ENCODE measurements around the gene MERTK.

MERTK gene

DNA sequence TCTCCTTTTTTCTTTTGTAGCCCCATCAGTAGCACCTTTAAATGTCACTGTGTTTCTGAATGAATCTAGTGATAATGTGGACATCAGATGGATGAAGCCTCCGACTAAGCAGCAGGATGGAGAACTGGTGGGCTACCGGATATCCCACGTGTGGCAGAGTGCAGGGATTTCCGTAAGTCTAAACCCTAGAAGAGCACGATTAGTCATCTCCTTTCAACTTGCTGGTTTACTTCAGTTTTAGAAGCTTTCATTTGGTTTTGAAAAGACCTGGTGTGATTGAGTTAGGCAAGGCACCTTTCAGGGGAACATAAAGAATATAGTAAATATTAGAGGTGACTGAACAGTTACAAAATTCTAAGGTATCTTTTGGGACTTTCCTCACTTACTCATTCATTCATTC is 84.4 kb downstream of the MERTK start:
- no peak for DNase-seq

DNA sequence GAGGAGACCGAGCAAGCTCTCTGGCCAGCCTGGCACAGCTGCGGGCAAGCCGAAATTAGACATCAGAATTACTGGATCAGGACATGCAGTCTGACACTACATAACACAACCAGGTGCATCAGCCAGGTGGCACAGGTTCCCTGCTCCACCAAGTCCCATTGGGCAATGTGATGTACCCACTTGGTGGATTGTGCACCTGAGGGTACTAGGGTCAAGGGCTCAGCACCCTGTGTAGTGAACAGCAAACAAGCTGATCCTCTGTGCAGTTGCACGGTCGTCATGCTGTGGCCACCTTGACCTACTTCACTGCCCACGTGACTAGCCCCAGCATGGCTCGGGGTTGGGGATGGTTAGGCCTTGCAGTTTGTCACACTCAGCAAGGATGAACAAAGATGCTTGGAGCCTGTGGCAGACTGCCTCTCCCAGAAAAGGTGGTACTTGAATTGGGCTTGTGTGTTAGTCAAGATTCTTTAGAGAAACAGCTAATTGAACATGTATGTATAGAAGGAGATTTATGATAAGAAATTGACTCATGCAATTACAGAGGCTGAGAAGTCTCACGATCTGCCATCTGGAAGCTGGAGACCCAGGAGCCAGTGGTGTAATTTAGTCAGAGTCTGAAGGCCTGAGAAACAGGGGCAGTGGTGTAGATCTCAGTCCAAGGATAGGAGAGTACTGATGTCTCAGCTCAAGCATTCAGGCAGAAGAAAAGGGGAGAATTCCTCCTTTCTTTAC is 85.2 kb downstream of the MERTK start:
- no peak for DNase-seq

DNA sequence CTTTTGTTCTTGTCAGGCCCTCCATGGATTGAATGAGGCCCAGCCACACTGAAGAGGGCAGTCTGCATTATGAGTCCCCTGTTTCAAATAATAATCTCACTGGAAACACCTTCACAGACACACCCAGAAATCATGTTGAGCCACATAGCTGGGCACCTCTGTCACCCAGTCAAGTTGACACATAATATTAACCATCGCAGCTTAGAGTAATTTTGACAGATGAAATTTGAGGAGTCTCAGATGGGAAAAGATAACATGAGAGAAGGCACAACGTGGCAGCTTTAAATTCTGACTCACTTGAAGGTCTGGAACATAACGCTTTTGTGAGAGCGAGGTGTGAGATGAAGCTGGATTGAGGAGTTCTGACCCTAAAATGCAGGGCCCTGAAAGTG is 85.8 kb downstream of the MERTK start:
- DNase-seq = no peak

DNA sequence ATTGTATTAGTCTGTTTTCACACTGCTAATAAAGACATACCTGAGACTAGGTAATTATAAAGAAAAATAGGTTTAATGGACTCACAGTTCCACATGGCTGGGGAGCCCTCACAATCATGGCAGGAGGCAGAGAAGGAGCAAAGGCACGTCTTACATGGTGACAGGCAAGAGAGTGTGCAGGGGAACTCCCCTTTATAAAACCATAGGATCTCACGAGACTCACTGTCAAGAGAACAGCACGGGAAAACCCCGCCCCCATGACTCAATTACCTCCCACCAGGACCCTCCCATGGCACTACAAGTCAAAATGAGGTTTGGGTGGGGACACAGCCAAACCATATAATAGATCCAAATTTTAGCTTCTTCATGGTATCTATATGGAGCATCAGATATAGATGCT is 87.1 kb downstream of the MERTK start:
- DNase-seq = no peak

DNA sequence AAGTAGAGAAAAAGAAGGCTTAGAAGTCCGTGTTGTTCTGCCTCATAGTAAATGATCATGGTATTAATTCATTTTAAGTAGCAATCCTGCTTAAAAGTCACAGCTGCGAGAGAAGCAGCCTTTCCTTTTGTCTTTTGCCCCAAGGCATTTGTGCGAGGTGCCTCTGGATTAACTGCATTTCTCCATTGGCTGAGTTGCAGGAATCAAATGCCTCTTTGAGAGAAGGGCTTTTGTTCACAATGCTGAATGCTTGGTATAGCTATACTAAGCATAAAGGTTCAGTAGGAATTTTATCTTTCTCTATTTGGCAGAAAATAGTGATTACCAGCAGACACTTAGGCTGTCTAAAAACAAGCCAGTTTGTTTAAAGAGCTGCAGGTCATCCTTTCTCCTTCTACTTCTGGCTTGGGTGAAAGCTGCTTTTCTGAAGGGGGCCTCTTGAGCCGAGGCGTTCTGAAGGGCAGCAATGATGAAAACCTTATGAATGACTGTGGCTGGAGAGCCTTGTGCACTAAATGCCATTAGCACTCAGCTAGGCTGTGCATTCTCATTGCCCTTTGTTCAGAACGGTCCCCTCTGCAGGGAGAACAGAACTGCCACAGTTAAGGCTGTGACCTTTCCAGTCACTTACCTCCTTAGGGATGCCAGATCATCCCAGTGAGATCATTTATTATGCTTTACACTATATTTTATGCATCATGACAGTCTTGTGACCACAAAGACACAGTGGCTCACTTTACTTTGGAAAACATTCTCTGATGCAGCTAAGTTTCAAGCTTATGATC is 87.9 kb downstream of the MERTK start:
- DNase-seq = no peak

DNA sequence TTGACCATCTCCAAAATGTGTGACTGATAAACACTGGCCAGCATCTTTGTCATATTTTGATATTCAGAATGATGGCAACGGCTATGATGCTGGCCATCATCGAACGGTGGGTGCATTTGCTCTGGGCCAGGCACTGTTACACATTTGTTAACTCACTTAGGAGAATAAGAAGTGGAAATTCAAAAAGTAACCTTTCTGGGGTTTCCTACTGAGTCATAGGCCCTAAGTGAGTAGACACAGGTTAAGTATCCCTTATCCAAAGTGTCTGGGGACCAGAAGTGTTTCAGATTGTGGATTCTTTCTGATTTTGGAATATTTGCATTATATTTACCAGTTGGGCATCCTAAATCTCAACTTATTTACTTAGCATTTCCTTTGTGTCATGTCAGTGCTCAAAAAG is 92.0 kb downstream of the MERTK start:
- DNase-seq = no peak

DNA sequence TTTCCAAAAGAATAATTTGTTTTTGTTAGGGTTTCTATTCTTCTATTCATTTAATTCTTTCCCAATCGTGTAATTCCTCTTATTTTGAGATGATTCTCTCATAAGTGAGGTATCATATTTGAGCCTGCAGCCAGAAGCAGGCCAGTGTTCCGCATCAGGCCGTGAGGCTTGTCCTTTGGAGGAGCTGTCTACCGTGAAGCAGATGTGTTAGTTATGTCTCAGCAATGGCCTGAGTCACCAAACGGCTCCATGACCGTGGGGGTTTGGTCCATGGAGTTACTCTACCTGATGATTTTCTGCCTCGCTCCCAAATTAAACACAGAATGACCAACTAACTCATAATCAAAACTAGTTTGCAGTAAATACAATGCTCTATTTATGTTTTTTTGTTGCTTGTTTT is 92.4 kb downstream of the MERTK start:
- no peak for DNase-seq

DNA sequence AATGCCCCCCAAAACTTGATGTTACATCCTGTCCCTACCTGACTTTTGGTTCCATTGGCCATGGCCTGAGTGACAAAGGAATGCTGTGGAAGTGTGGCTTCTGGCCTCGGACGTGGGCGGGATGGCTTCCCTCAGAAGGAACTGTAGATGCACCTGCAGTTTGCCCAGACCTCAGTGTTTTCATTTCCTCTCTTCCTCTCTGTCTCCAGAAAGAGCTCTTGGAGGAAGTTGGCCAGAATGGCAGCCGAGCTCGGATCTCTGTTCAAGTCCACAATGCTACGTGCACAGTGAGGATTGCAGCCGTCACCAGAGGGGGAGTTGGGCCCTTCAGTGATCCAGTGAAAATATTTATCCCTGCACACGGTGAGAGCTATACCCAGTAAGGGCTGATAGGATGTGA is 95.6 kb downstream of the MERTK start:
- DNase-seq = no peak

DNA sequence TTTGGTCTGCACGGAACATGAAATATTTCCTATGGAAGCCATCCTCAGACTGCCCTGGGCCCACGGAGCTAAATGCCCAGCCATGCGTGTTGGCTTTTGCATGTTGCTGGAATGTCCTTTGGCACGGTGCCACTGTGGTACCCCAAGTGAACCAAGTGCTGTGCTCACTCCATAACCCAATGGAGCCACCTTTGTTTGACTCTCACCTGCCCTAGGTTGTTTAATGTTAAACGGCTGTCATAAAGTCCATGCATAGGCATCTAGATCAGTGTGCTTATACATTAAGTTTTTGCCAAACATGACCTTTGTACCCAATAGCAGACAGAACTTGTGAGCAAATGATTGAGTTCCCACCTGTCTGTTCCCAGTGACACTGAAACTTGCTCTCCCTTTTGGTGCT is 96.7 kb downstream of the MERTK start:
- no peak for DNase-seq

DNA sequence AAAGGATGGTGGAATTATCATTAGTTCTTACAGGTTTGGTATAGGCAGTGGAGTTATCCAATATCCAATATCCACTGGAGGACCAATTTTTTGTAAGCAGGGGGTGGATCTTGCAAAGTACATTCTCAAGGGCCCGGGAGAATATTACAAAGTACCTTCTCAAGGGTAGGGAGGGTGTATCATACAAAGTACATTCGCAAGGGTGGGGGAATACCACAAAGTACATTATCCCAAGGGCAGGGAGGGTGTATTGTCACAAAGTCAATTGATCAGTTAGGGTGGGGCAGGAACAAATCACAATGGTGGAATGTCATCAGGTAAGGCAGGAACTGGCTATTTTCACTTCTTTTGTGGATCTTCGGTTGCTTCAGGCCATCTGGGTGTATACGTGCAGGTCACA is 101.4 kb downstream of the MERTK start:
- no peak for DNase-seq

DNA sequence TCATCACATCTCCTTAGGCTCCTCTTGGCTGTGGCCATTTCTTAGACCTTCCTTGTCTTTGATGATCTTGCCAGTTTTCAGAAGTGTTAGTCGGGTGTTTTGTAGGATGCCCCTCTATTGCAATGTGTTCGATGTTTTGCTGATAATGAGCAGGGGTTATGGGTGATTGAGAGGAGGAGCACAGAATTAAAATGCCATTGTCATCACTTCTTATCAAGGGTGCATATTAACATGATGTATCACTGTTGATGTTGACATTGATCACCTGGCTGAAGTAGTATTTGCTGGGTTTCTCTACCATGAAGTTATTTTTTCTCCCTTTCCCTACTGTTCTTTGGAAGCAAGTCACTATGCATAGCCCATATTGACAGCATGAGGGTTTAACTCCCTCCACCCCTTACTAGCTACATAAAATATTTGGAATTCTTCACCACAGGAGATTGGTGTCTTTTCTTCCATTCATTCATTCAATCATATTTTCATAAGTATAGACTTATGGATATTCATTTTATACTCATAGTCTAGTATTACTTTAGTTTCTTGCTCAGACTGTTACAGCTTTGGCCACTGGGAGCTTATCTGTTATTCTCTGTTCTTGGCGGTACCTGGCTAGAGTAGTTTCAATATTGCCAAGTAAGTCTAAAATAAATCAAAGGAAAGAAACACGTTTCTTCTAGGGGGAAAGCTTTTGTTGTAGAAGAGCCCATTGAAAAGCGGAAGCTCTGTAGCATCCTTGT is 102.2 kb downstream of the MERTK start:
- no peak for DNase-seq

DNA sequence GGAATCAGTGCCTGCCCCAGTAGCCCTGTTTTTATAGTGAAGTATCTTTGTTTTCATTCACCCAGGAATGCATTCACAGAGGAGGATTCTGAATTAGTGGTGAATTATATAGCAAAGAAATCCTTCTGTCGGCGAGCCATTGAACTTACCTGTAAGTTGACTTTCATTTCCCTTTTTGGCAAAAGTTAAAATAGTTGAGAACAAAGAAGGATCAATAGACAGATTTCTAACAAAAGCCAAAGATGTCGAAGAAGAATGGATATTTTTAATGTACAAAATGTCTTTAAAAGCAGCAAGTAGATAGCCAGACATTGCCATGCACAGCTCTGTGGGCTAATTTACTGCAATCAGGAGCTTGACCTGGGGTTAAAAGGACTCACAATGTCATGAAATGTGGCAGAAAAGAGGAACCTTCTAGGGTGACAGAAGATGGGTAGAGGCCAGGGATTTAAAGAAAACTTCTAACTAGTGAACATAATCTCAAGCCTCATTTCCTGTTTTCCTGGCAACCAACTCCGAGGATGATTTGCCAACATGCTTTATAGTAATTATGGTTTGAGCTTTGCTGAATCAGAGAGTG is 102.8 kb downstream of the MERTK start:
- DNase-seq = no peak

DNA sequence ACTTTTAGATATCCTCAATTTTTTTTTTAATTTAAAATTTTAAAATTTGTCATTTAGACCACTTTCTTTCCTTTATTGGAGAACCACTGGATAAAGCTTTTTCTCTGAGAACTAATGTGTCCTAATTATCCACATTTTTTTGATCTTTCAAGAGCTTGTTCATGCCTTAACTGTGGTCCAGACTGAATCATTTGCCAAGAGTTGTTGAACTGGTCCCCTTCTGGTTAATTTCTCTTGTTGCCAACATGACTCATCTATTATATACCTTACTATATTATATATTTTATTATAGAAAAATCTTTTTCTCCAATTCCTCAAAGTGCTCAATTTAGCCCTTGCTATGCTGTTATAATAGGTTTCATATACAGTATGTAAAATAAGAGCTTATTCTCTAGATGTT is 103.5 kb downstream of the MERTK start:
- no peak for DNase-seq

DNA sequence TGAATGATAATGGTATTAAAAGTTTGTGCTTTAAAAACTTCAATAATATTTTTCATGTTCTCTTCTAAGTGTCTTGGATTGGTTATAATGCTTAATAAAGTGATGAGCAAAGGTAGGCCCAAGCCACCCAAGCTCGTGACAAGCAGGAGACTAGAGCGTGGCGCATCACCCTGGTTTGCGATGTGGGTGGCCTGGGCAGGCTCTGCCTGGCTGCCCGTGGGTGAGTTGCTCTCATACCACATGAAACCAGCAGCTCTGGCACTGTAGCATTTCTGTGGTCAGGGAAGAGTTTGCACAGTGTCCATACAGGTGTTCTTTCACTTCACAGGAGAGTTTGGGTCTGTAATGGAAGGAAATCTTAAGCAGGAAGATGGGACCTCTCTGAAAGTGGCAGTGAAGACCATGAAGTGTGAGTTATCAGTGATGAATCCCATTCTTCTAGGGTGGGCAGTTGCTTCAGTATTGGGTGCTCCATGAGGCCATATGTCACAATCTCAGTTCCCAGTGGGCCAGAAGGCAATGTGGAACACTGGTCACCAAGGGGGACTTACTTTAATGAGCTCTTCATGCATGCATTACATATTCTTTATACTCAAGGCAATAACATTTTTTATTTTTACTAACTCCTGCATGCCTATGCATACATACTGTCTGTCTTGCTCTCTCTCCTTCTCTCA is 105.3 kb downstream of the MERTK start:
- DNase-seq = no peak

DNA sequence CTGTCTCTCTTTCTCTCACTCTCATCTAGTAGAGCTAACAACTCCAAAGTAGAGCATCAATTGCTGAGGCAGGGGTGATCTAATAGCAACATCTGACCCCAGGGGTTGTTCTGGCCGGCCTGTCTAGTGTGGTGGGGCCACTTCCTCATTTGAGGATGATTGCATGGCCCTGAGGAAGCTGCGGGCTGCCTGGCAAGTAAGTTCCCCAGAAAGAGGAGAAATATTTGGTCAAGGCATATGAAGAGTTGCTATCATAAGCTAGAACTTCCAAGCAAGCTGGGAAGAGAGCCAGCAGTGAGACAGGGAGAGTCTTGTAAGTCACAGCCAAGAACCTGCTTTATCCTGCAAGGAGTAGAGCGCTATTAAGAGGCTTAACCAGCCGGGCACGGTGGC is 105.8 kb downstream of the MERTK start:
- no peak for DNase-seq

DNA sequence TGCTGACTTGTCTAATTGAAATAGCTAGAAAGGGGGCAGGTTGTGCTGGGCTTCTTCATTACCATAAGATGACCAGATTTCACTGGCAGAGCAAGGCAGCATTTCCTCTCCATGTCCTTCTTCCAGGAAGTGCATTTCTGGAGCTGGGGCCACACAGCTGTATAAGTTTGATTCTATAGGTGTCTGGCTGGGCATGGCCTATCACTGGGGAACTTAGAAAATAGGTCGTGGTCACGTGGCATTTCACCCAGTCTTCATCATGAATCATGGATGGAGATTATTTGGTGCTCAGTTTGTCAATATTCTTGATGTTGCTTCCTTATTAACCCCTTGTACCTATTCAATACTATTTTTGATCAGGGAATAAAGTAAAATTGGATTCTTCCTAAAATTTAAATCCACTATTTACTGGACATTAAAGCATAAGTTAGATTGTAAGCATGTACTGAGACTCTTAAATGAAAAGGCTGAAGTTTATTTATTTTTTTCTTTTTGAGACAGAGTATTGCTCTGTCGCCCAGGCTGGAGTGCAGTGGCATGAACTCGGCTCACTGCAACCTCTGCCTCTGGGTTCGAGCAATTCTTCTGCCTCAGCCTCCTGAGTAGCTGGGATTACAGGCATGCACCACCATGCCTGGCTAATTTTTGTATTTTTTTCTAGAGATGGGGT is 107.1 kb downstream of the MERTK start:
- DNase-seq = no peak

DNA sequence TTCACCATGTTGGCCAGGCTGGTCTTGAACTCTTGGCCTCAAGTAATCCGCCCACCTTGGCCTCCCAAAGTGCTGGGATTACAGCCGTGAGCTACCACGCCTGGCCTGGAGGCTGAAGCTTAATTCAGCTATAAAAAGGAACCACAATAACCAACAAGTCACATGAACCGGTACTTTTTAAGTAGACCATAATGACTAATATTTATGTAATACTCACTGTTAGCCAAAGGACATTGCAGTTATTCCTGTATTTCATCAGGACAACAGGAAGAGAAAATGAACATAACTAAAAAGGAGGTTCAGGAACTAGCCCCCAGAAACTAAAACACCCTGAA is 107.6 kb downstream of the MERTK start:
- no peak for DNase-seq

DNA sequence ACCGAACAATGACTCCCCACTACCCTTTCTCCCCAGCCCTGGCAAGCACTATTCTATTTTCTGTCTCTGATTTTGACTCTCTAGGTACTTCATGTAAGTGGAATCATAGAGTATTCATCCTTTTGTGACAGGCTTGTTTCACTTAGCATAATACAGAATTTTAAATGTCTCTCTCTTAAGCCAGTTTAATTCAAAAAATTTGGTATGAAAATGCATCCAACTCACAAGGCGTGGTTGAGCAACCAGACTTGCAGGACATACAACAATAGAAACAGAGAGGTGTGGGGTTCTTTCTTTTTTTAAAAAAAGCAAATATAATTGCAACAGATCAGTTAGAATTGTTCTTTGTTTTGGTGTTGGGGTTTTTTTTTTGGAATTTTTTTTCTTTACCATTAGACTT is 109.1 kb downstream of the MERTK start:
- DNase-seq = no peak

DNA sequence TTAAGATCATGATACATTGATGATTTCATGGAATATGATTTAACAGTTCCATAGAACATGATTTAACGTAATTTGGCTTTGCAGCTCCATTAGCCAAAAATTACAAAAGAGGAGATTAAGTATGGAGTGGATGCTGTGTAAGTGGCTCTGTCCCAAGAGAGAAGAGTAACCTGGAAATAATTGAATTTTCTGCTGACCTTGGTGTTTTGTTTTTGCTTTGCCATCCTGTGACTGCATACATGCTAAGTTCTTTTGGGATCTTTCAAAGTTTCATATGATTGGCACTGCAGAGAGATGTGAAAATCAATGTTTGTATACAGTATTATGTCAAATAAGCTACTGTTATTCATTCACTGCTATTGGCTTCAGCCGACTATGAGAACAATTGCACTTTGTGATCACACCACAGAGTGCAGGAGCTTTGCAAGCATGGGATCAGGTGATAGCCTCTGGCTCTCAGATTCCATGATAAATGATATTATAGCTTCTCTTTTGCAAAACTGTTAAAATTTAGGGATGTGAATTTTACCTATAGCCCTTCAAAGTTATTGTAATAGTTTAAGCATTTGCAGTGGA is 110.6 kb downstream of the MERTK start:
- no peak for DNase-seq

DNA sequence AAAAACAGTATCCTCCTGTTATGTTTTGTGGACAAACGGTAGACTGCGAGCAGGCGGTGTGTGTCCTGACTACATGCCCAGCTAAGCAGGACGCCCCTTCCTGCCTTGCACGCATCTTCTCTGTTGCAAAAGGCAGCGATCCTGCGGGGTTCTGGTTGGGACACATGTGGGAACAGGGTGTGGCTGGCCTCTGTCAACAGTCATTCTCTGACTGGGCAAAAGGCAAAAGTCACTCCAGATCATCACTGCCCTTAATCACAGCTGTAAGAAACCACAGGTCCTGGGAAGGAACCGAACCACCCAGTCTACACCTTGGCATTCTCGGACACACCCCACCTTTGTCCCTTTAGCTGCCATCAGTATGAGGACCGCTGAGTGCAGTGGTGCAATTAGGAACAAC is 112.3 kb downstream of the MERTK start:
- DNase-seq = no peak

DNA sequence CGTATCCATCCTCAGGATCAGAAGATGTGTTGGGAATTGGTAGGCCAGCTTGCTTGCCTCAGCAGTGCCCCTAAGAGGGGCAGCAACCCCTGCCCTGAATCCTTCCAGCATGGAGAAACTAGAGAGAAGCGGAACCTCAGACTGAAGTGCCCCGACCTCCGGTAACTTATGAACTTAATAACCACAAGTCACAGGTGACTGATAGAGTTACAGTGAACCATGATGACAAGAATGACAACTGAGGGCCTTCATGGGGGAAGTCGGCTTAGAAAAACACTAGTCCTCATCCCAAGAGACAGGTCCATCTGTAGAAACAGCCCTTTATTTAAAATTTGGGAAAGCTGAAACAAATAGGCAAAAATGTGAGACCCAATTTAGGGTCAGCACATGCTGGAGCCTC is 114.1 kb downstream of the MERTK start:
- no peak for DNase-seq

DNA sequence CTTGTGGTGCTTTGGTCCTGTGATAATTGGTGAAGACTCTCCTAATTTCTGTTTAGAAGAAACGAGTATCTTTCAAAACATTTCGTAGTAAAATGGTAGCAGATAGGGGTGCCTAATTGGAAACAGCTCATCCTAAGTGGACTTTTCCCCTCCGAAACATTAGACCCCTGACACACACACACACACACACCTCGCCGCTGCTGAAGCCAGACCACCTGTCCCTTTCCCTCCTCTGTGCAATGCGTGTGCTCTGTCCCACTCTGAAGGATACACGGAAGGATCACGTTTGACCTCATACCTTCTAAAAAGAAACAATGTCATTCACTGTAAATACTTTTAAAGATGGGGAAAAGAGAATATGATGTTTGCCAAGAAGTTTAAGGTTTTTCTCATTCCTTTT is 120.4 kb downstream of the MERTK start:
- DNase-seq = no peak
